ENCODE data around the gene TNFRSF4. TPM values are rescaled to one million over a fixed set of nuclear protein-coding genes. Genes with fewer than 3 reads are reported as not detected.

The TNFRSF4 gene
- total and polyA plus RNA-seq, 2 of the 8 experiments (the other 6 are each of a cell fraction or from before 2014, with no cell fraction given), result 0.06 TPM; not detected in 1

GRCh38 chr1:1235016-1235744 is 21.2 kb upstream of the TNFRSF4 start (continued):
- TF ChIP-seq PHF8 (conservative IDR thresholded peaks at IDR 0.05; ENCODE audit: low read depth, low read length), result no peak
- no peak for TF ChIP-seq GABPA (IDR thresholded peaks at IDR 0.05; ENCODE audit: borderline replicate concordance, insufficient read depth, low read length)
- no peak for TF ChIP-seq CREB1 (IDR thresholded peaks at IDR 0.05)
- TF ChIP-seq MAFK (IDR thresholded peaks at IDR 0.05; ENCODE audit: low read depth, low read length), result no peak
- no peak for TF ChIP-seq CTCF (IDR thresholded peaks at IDR 0.05; ENCODE audit: control extremely low read depth in 1 of 3, insufficient read depth in 1 of 3, low read depth in 1 of 3, low read length in 3 of 3)
- no peak for TF ChIP-seq SAP30 (IDR thresholded peaks at IDR 0.05; ENCODE audit: insufficient read depth, insufficient replicate concordance, low read length)
